ENCODE results near the gene ELL2.

DNA sequence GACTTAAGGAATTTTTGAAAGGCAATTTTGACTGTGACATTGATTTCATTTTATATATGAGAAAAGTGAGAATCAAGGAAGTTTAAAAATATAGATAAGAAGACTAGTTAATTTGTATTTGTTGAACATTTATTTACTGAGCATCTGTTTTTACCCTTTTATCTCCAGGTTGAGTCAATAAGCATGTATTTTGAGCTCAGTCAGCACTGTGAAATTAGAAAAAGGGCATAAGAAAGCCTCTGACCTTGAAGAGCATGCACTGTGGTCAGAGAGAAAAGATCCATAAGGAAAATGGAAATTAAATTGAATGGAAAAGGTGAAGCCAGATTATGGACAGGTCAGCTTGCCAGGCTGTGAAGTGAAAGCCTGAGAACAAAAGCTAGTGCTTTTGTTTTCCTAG is 44.4 kb downstream of the ELL2 start:
- no peak for TF ChIP-seq EZH2 (IDR thresholded peaks at IDR 0.05; ENCODE audit: borderline replicate concordance, insufficient read depth, low read length, poor library complexity, severe bottlenecking)
- no peak for TF ChIP-seq POLR2AphosphoS5 (IDR thresholded peaks at IDR 0.05)
- TF ChIP-seq, protein P1, sequence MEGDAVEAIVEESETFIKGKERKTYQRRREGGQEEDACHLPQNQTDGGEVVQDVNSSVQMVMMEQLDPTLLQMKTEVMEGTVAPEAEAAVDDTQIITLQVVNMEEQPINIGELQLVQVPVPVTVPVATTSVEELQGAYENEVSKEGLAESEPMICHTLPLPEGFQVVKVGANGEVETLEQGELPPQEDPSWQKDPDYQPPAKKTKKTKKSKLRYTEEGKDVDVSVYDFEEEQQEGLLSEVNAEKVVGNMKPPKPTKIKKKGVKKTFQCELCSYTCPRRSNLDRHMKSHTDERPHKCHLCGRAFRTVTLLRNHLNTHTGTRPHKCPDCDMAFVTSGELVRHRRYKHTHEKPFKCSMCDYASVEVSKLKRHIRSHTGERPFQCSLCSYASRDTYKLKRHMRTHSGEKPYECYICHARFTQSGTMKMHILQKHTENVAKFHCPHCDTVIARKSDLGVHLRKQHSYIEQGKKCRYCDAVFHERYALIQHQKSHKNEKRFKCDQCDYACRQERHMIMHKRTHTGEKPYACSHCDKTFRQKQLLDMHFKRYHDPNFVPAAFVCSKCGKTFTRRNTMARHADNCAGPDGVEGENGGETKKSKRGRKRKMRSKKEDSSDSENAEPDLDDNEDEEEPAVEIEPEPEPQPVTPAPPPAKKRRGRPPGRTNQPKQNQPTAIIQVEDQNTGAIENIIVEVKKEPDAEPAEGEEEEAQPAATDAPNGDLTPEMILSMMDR (IDR thresholded peaks at IDR 0.05; ENCODE audit: poor library complexity, severe bottlenecking), result no peak
- TF ChIP-seq RAD21 (conservative IDR thresholded peaks at IDR 0.05), result no peak
- TF ChIP-seq, protein P2, sequence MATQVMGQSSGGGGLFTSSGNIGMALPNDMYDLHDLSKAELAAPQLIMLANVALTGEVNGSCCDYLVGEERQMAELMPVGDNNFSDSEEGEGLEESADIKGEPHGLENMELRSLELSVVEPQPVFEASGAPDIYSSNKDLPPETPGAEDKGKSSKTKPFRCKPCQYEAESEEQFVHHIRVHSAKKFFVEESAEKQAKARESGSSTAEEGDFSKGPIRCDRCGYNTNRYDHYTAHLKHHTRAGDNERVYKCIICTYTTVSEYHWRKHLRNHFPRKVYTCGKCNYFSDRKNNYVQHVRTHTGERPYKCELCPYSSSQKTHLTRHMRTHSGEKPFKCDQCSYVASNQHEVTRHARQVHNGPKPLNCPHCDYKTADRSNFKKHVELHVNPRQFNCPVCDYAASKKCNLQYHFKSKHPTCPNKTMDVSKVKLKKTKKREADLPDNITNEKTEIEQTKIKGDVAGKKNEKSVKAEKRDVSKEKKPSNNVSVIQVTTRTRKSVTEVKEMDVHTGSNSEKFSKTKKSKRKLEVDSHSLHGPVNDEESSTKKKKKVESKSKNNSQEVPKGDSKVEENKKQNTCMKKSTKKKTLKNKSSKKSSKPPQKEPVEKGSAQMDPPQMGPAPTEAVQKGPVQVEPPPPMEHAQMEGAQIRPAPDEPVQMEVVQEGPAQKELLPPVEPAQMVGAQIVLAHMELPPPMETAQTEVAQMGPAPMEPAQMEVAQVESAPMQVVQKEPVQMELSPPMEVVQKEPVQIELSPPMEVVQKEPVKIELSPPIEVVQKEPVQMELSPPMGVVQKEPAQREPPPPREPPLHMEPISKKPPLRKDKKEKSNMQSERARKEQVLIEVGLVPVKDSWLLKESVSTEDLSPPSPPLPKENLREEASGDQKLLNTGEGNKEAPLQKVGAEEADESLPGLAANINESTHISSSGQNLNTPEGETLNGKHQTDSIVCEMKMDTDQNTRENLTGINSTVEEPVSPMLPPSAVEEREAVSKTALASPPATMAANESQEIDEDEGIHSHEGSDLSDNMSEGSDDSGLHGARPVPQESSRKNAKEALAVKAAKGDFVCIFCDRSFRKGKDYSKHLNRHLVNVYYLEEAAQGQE (IDR thresholded peaks at IDR 0.05; ENCODE audit: borderline replicate concordance), result no peak
- TF ChIP-seq EP300 (conservative IDR thresholded peaks at IDR 0.05; ENCODE audit: poor library complexity, severe bottlenecking), result no peak

Measured in neural cell (in vitro differentiated cells).